IMR-90 (cell line): ENCODE measurements around the gene MGME1. TPM values are rescaled to one million over a fixed set of nuclear protein-coding genes. Genes with fewer than 3 reads are reported as not detected.

Source experiments
- ATAC-seq: fragments of 200-7000 bp; cut with Tn5 transposase; 2 replicates; pipeline ENCODE4 v1.9.1; 2020; ENCODE audit warnings: low read depth, mild to moderate bottlenecking, moderate library complexity
- BruUV-seq: library from RNA; stranded (reverse); fragments of 400-500 nt; replicated peaks from 2 replicates; lab custom pipeline; 2021; lab: Mats Ljungman, UMichigan
- CTCF ChIA-PET: fragments of 300-600 bp; formaldehyde crosslinking; extraction: SDS; loops from one replicate; lab custom pipeline; 2021; ENCODE audit warnings: antibody characterized with exemption; lab: Yijun Ruan, JAX
- POLR2A ChIA-PET: fragments of 300-600 bp; sonication (Branson Sonifier 250); formaldehyde crosslinking; loops from one replicate; lab custom pipeline; 2022; ENCODE audit warnings: antibody characterized with exemption; ENCODE audit not compliant: unreplicated experiment; lab: Charles Lee
- DNase-seq: peaks from one replicate; pipeline ENCODE4 v3.0.0; 2013
- H2AFZ ChIP-seq: replicated peaks from 2 replicates; pipeline ENCODE3; 2013; ENCODE audit warnings: low read length, mild to moderate bottlenecking; ENCODE audit not compliant: poor library complexity
- H2AK5ac ChIP-seq: 2 replicates; pipeline ENCODE4 v1.6.1; 2013; ENCODE audit warnings: low read depth, low read length, inconsistent platforms
- H2AK9ac ChIP-seq: replicated peaks from 2 replicates; pipeline ENCODE3; 2013; ENCODE audit warnings: mild to moderate bottlenecking, low read depth, low read length, moderate library complexity; ENCODE audit not compliant: poor library complexity
- H2BK120ac ChIP-seq: 2 replicates; pipeline ENCODE4 v1.6.1; 2013; ENCODE audit warnings: low read depth, low read length, inconsistent platforms
- H2BK15ac ChIP-seq: 3 replicates; pipeline ENCODE4 v1.6.1; 2013; ENCODE audit warnings: low read depth, low read length, inconsistent platforms
- H2BK20ac ChIP-seq: 2 replicates; pipeline ENCODE4 v1.6.1; 2013; ENCODE audit warnings: low read depth, mild to moderate bottlenecking, inconsistent platforms, low read length, moderate library complexity
- H2BK5ac ChIP-seq: 2 replicates; pipeline ENCODE4 v1.6.1; 2013; ENCODE audit warnings: mild to moderate bottlenecking, low read depth, low read length, inconsistent platforms; ENCODE audit not compliant: poor library complexity, severe bottlenecking
- H3K14ac ChIP-seq: replicated peaks from 2 replicates; pipeline ENCODE4 v1.6.1; 2013; ENCODE audit warnings: low read depth, low read length, inconsistent platforms
- H3K18ac ChIP-seq: 2 replicates; pipeline ENCODE4 v1.6.1; 2013; ENCODE audit warnings: low read depth, low read length, control low read depth
- H3K23ac ChIP-seq: 2 replicates; pipeline ENCODE4 v1.6.1; 2013; ENCODE audit warnings: low read depth, low read length, inconsistent platforms
- H3K27ac ChIP-seq: 2 replicates; pipeline ENCODE4 v1.5.1; 2013; ENCODE audit warnings: mild to moderate bottlenecking, control low read depth, low read length; ENCODE audit not compliant: insufficient read depth
- H3K27me3 ChIP-seq: 2 replicates; pipeline ENCODE4 v1.6.1; 2013; ENCODE audit warnings: low read length; ENCODE audit not compliant: control insufficient read depth, insufficient read depth
- H3K36me3 ChIP-seq: 2 replicates; pipeline ENCODE4 v1.6.1; 2013; ENCODE audit warnings: low read length, mixed read lengths; ENCODE audit not compliant: control insufficient read depth, insufficient read depth
- H3K4ac ChIP-seq: 2 replicates; pipeline ENCODE4 v1.6.1; 2013; ENCODE audit warnings: low read depth, low read length, inconsistent platforms
- H3K4me1 ChIP-seq: 2 replicates; pipeline ENCODE4 v1.6.1; 2013; ENCODE audit warnings: low read length, mixed read lengths; ENCODE audit not compliant: control insufficient read depth, insufficient read depth
- H3K4me2 ChIP-seq: 2 replicates; pipeline ENCODE4 v1.6.1; 2013; ENCODE audit warnings: low read depth, mild to moderate bottlenecking, control low read depth, low read length, moderate library complexity
- H3K4me3 ChIP-seq: 2 replicates; pipeline ENCODE4 v1.5.1; 2013; ENCODE audit warnings: low read depth, mild to moderate bottlenecking, control low read depth, low read length, moderate library complexity; ENCODE audit not compliant: insufficient read depth
- H3K56ac ChIP-seq: 2 replicates; pipeline ENCODE4 v1.6.1; 2013; ENCODE audit warnings: low read length, inconsistent platforms; ENCODE audit not compliant: insufficient read depth; ENCODE audit errors: extremely low read depth
- H3K79me1 ChIP-seq, 2 experiments: 2 replicates each; pipeline ENCODE4 v1.6.1; 2013; ENCODE audit warnings: low read length in 2 of 2, inconsistent platforms in 1 of 2, low read depth in 1 of 2
- H3K9ac ChIP-seq: 2 replicates; pipeline ENCODE4 v1.6.1; 2013; ENCODE audit warnings: low read depth, low read length, control low read depth
- H3K9me1 ChIP-seq: 2 replicates; pipeline ENCODE4 v1.6.1; 2013; ENCODE audit warnings: low read length, inconsistent platforms; ENCODE audit not compliant: insufficient read depth
- H3K9me3 ChIP-seq: 2 replicates; pipeline ENCODE4 v1.6.1; 2013; ENCODE audit warnings: low read length; ENCODE audit not compliant: control insufficient read depth, insufficient read depth
- H4K20me1 ChIP-seq: 2 replicates; pipeline ENCODE4 v1.6.1; 2013; ENCODE audit warnings: low read length, inconsistent platforms; ENCODE audit not compliant: insufficient read depth
- H4K5ac ChIP-seq: 2 replicates; pipeline ENCODE4 v1.6.1; 2013; ENCODE audit warnings: mild to moderate bottlenecking, low read depth, low read length, control low read depth
- H4K8ac ChIP-seq, 2 experiments: 2 replicates each; pipeline ENCODE4 v1.6.1; 2013; ENCODE audit warnings: low read depth in 2 of 2, low read length in 2 of 2, control low read depth in 1 of 2, inconsistent platforms in 1 of 2
- H4K91ac ChIP-seq: 2 replicates; pipeline ENCODE4 v1.6.1; 2013; ENCODE audit warnings: low read depth, low read length, inconsistent platforms; ENCODE audit not compliant: insufficient read depth
- BHLHE40 ChIP-seq: fragments of 150-350 bp; IDR thresholded peaks from 2 replicates; pipeline ENCODE4 v1.6.1; 2016; ENCODE audit warnings: mild to moderate bottlenecking, low read depth, low read length
- CEBPB ChIP-seq: IDR thresholded peaks from 2 replicates; pipeline ENCODE4 v1.6.1; 2012; ENCODE audit warnings: low read depth, low read length, improper control_type of control experiment
- CHD1 ChIP-seq: IDR thresholded peaks from 2 replicates; pipeline ENCODE4 v1.6.1; 2012; ENCODE audit warnings: low read depth, low read length, improper control_type of control experiment
- FOS ChIP-seq: fragments of 150-350 bp; IDR thresholded peaks from 2 replicates; pipeline ENCODE4 v1.6.1; 2016; ENCODE audit warnings: low read depth, low read length
- MAFK ChIP-seq: IDR thresholded peaks from 2 replicates; pipeline ENCODE4 v1.6.1; 2012; ENCODE audit warnings: low read depth, low read length, improper control_type of control experiment
- MAZ ChIP-seq: IDR thresholded peaks from 2 replicates; pipeline ENCODE4 v1.6.1; 2012; ENCODE audit warnings: low read depth, mild to moderate bottlenecking, low read length, improper control_type of control experiment, moderate library complexity, borderline replicate concordance
- MXI1 ChIP-seq: IDR thresholded peaks from 2 replicates; pipeline ENCODE4 v1.6.1; 2012; ENCODE audit warnings: low read depth, mild to moderate bottlenecking, low read length, moderate library complexity, borderline replicate concordance
- NFE2L2 ChIP-seq: fragments of 150-350 bp; IDR thresholded peaks from 2 replicates; pipeline ENCODE4 v1.6.1; 2016; ENCODE audit warnings: low read depth, mild to moderate bottlenecking, low read length
- POLR2A ChIP-seq: IDR thresholded peaks from 2 replicates; pipeline ENCODE4 v1.6.1; 2012; ENCODE audit warnings: mild to moderate bottlenecking, low read depth, low read length
- RAD21 ChIP-seq: IDR thresholded peaks from 2 replicates; pipeline ENCODE4 v1.6.1; 2012; ENCODE audit warnings: low read length, improper control_type of control experiment
- RCOR1 ChIP-seq: IDR thresholded peaks from 2 replicates; pipeline ENCODE4 v1.6.1; 2012; ENCODE audit warnings: mild to moderate bottlenecking, low read length, improper control_type of control experiment; ENCODE audit not compliant: insufficient replicate concordance
- RFX5 ChIP-seq: IDR thresholded peaks from 2 replicates; pipeline ENCODE4 v1.8.0; 2012; ENCODE audit warnings: low read depth, mild to moderate bottlenecking, low read length, moderate library complexity
- SMC3 ChIP-seq: fragments of 150-350 bp; IDR thresholded peaks from 2 replicates; pipeline ENCODE4 v1.6.1; 2016; ENCODE audit warnings: low read depth, mild to moderate bottlenecking, antibody characterized with exemption, low read length, moderate library complexity
- WGBS, 2 experiments: methylation state at CpG; one replicate each; pipeline versions ENCODE4 v1.1.5 to v1.1.7; 2013; ENCODE audit warnings: missing lambda C conversion rate in 2 of 2; ENCODE audit not compliant: insufficient read length in 1 of 2; ENCODE audit errors: extremely low coverage in 2 of 2; 5-methylcytosine and 5-hydroxymethylcytosine counted together
- dilution Hi-C: fragments of 300-500 bp; cut with HindIII; formaldehyde crosslinking; loops from one replicate; pipeline ENCODE4 v1.14.3; 2018; ENCODE audit warnings: low sequenced_read_pairs; ENCODE audit not compliant: unreplicated experiment
- in situ Hi-C: fragments of 300-500 bp; cut with MboI; formaldehyde crosslinking; loops from 3 replicates; pipeline ENCODE4 v1.14.3; 2019; ENCODE audit warnings: low sequenced_read_pairs, inconsistent platforms, mixed read lengths
- intact Hi-C: fragments of 100-400 bp; cut with micrococcal nuclease; formaldehyde crosslinking; loops from 2 replicates; pipeline ENCODE4 v1.10.0; 2022
- polyA plus RNA-seq, 3 experiments: library from polyadenylated mRNA; depleted of rRNA; stranded (reverse); fragments of >200 nt; gene quantifications; 2 replicates each; pipeline ENCODE4 v1.2.3, GENCODE V29; 2012; ENCODE audit warnings: low replicate concordance in 1 of 3
- total RNA-seq: library from RNA; depleted of rRNA; stranded (reverse); fragments of >200 nt; gene quantifications from 2 replicates; pipeline ENCODE4 v1.2.3, GENCODE V29; 2012
- TF ChIP-seq, protein P1 (sequence below): fragments of 150-350 bp; IDR thresholded peaks from 2 replicates; pipeline ENCODE4 v1.6.1; 2016; ENCODE audit warnings: low read depth, mild to moderate bottlenecking, low read length, moderate library complexity, borderline replicate concordance
- TF ChIP-seq, protein P2 (sequence below): fragments of 150-350 bp; IDR thresholded peaks from 2 replicates; pipeline ENCODE4 v1.6.1; 2017; ENCODE audit warnings: mild to moderate bottlenecking, antibody characterized with exemption, low read length, low read depth
- TF ChIP-seq, protein P3 (sequence below): conservative IDR thresholded peaks from 2 replicates; pipeline ENCODE4 v1.5.1; 2012; ENCODE audit warnings: mild to moderate bottlenecking, low read depth, low read length, improper control_type of control experiment

The MGME1 gene
- total and polyA plus RNA-seq, 2 of the 4 experiments (the other 2 are of a cell fraction) = 7.2 to 9.3 TPM

DNA sequence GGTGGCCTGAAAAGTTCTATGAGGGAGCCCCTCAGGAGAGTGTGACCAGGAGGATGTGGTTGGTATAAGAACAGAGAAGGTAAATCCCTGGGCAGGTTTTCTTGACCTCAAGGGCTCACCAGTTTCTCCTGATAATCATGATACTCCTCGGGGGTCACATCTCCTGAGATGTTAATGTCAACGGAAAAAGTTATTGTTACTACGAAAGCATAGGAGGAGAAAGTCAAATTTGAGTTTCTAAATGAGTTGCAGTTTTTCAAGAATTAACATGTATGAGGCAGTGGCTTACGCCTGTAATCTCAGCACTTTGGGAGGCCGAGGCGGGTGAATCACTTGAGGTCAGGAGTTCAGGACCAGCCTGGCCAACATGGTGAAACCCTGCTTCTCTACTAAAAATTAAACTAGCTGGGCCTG is 23.4 kb downstream of the MGME1 start:
- Histone ChIP-seq H3K27me3 (no peaks in the 10 kb centered on the region), H3K9me3 (no peaks in the 10 kb centered on the region), H3K23ac (no peak overlapping the region), H2BK5ac (no peak overlapping the region), H3K79me1 (no peaks in the 10 kb centered on the region; a peak in 1 of 4 replicates), H4K20me1 (no peaks in the 10 kb centered on the region), H3K4me1 (peaks cover 4% of the 10 kb centered on the region; the same call in 1 of the 2 replicates), H3K4me2 (no peak overlapping the region), H2BK120ac (no peak overlapping the region), H3K27ac (no peak overlapping the region), H2AK9ac (no peak overlapping the region), H2AK5ac (no peak overlapping the region), H2BK15ac (no peak overlapping the region), H3K14ac (no peak overlapping the region), H3K4me3 (no peak overlapping the region), H3K36me3 (no peaks in the 10 kb centered on the region; the same call in 1 of the 2 replicates), H4K5ac (no peak overlapping the region), H4K91ac (no peak overlapping the region), H3K4ac (no peak overlapping the region), H4K8ac (no peak overlapping the region), H3K56ac (no peak overlapping the region), H2BK20ac (no peak overlapping the region), H3K9ac (no peak overlapping the region), H3K9me1 (0 out of 2 replicates have a peak, but pooled peaks cover 3% of the 10 kb centered on the region), H3K18ac (no peak overlapping the region), H2AFZ (no peak overlapping the region)
- ChIA-PET POLR2A (interaction anchor here (0.6 kb wide), 1 partner anchor 15 kb away, joined by 6 read pairs; no protein-coding TSS in a partner anchor), CTCF (interaction anchor here (0.7 kb wide), 1 partner anchor 296 kb away, joined by 6 read pairs; no protein-coding TSS in a partner anchor)
- intact Hi-C loops (no loop called here), in situ Hi-C loops (loop anchor here (10.0 kb wide), 1 partner anchor 477 kb away; no protein-coding TSS in a partner anchor), dilution Hi-C loops (no loop called here)
- no TSS peak for BruUV-seq
- no peak for DNase-seq
- WGBS, 2 experiments = no CpG with 5 or more reads among the region's 6 CpGs
- TF ChIP-seq RAD21 (no peak), CHD1 (no peak), RFX5 (no peak), CEBPB (no peak), MXI1 (no peak), SMC3 (no peak), NFE2L2 (no peak), POLR2A (no peak), RCOR1 (no peak), FOS (no peak), BHLHE40 (no peak), MAZ (no peak), MAFK (no peak)
- TF ChIP-seq, protein P1, sequence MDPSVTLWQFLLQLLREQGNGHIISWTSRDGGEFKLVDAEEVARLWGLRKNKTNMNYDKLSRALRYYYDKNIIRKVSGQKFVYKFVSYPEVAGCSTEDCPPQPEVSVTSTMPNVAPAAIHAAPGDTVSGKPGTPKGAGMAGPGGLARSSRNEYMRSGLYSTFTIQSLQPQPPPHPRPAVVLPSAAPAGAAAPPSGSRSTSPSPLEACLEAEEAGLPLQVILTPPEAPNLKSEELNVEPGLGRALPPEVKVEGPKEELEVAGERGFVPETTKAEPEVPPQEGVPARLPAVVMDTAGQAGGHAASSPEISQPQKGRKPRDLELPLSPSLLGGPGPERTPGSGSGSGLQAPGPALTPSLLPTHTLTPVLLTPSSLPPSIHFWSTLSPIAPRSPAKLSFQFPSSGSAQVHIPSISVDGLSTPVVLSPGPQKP = no peak
- TF ChIP-seq, protein P2, sequence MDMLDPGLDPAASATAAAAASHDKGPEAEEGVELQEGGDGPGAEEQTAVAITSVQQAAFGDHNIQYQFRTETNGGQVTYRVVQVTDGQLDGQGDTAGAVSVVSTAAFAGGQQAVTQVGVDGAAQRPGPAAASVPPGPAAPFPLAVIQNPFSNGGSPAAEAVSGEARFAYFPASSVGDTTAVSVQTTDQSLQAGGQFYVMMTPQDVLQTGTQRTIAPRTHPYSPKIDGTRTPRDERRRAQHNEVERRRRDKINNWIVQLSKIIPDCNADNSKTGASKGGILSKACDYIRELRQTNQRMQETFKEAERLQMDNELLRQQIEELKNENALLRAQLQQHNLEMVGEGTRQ = no peak
- TF ChIP-seq, protein P3, sequence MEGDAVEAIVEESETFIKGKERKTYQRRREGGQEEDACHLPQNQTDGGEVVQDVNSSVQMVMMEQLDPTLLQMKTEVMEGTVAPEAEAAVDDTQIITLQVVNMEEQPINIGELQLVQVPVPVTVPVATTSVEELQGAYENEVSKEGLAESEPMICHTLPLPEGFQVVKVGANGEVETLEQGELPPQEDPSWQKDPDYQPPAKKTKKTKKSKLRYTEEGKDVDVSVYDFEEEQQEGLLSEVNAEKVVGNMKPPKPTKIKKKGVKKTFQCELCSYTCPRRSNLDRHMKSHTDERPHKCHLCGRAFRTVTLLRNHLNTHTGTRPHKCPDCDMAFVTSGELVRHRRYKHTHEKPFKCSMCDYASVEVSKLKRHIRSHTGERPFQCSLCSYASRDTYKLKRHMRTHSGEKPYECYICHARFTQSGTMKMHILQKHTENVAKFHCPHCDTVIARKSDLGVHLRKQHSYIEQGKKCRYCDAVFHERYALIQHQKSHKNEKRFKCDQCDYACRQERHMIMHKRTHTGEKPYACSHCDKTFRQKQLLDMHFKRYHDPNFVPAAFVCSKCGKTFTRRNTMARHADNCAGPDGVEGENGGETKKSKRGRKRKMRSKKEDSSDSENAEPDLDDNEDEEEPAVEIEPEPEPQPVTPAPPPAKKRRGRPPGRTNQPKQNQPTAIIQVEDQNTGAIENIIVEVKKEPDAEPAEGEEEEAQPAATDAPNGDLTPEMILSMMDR = no peak
- ATAC-seq = no peak
